AG10803 (cell line): Measurements from ENCODE around the gene CFAP52.

Experiments used
- DNase-seq: peaks from one replicate; pipeline ENCODE4 v3.0.0; 2010; ENCODE audit warnings: low read depth
- H3K4me3 ChIP-seq: 2 replicates; pipeline ENCODE4 v1.5.1; 2011; ENCODE audit warnings: mild to moderate bottlenecking, low read length, control low read depth
- CTCF ChIP-seq: conservative IDR thresholded peaks from 2 replicates; pipeline ENCODE4 v1.5.1; 2011; ENCODE audit warnings: mild to moderate bottlenecking, low read length, control low read depth, inconsistent platforms

The CFAP52 gene

DNA sequence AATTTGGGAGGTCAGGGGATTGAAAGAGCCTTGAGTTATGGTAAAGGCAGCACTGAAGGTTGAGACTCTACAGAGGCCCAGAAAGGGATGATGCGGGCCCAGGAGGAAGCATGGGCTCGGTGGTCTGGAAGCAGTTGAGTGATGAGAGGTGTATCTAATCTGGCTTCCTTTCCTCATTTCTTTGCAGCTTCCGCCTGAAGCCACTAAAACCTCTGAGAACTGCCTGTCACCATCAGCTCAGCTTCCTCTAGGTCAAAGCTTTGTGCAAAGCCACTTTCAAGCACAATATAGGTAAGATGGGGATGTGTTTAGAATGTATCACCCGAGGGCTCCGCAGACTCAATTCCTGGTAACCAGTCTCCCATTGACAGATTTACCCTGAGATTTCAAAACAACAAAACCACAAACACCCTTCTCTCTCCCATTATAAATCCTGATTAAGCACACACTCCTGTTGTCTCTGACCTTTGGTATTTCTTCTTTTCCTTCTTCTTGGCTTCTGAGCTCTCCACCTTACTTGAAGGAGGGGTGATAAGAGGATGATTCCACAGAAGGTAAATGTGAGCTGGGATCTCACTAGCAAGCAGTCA lies 90.1 kb downstream of the CFAP52 start:
- no peak for TF ChIP-seq CTCF
- DNase-seq = peak; percentile 25
- H3K4me3 ChIP-seq = no peak overlapping the region

DNA sequence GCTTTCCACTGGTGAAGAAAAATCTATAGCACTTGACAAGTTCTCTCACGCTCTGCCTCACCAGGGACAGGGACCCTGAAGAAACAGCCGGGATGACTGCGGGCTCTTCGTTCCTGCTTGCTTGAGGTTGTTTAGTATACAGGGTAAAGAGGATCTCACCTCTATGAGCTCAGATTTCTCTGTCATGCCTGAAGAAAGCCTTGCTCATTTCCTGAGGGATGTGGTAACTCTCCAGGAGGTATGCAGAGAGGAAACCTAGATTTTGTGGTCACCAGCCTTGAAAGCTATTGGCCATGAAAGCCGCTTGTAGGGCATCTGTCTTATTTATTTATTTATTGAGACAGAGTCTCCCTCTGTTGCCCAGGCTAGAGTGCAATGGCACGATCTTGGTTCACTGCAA lies 92.1 kb downstream of the CFAP52 start:
- no peak for TF ChIP-seq CTCF
- DNase-seq = peak; percentile 69
- no peak overlapping the region for H3K4me3 ChIP-seq

GRCh38 chr17:9669551-9670008 lies 93.1 kb downstream of the CFAP52 start:
- no peak overlapping the region for H3K4me3 ChIP-seq
- TF ChIP-seq CTCF = no peak
- DNase-seq = no peak

- H3K4me3 ChIP-seq = no peak overlapping the region
- TF ChIP-seq CTCF = no peak
- DNase-seq = no peak
These were observed 94.2 kb downstream of the CFAP52 start for GRCh38 chr17:9670596-9670995.

DNA sequence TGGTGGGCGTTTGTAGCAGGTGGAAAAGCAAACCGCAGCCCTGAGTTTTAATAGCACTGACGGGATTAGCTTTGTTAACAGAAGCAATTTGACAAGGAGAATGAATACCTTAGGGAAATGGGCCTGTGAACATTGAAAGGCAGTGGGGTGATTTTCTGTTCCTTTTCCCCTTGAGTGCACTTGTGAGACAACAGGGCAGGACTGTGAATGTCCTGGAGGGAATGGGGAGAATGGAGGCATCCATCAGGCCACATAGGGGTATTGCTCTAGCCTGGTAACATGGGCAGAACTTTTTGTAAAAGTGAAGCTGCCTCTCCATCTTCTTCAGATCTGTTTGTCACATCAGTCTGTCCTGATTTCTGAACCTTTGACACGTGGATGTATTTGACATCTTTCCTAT lies 95.1 kb downstream of the CFAP52 start:
- H3K4me3 ChIP-seq = no peak overlapping the region
- DNase-seq = no peak
- TF ChIP-seq CTCF = no peak

DNA sequence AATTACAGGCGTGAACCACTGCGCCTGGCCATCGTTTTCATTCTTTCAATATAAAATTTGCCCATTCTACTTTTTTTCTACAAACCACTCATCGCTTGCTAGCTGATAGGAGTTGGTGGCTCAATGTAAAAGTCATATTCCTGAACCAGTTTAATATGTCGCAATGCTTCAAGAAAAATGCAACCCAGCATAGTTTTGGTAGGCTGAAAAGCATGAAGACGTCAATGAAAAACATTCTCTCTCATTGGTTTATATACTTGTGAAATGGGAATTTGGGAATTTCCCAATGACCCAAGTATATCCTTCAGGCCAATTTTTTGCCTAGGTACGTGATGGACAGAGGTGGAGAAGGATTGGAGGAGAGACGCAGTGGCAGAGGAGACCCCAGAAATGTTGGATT lies 95.8 kb downstream of the CFAP52 start:
- DNase-seq = peak; percentile 69
- H3K4me3 ChIP-seq = no peak overlapping the region
- no peak for TF ChIP-seq CTCF

DNA sequence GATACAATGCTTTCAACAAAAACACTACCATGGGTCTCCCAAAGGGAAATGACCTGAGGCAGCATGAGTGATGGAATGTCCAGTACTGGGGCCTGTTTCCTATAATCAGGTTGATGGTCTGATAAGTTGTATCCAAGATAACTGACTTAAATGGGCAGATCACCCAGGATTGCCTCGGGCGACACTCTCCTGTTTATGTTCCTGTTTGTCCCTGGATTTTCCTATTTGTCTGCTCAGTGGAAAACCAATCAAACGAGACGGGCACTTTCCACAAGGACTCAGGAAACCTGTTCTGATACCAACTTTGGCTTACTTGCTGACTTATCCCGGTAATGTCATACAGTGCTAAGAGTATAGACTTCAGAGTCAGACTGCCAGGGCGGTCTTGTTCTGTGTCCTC lies 96.2 kb downstream of the CFAP52 start:
- DNase-seq = no peak
- TF ChIP-seq CTCF = no peak
- H3K4me3 ChIP-seq = no peak overlapping the region
